ENCODE results near the gene IVD. TPM values are rescaled to one million over a fixed set of nuclear protein-coding genes. Genes with fewer than 3 reads are reported as not detected.

The IVD gene
- total and polyA plus RNA-seq, 2 of the 8 experiments (the other 6 are each of a cell fraction or from before 2014, with no cell fraction given): 55.2 to 78.8 TPM

GRCh38 chr15:40380636-40381035 lies 25.0 kb upstream of the IVD start:
- H3K23me2 ChIP-seq (ENCODE audit: low read depth, low read length): peaks cover 6% of the 10 kb centered on the region; the same call in 1 of the 2 replicates
- TF ChIP-seq EGR1 (IDR thresholded peaks at IDR 0.05; ENCODE audit: borderline replicate concordance, low read depth, low read length) (no peak), POU5F1 (IDR thresholded peaks at IDR 0.05; ENCODE audit: low read depth, low read length) (no peak), KDM5A (IDR thresholded peaks at IDR 0.05; ENCODE audit: low read length) (no peak), EP300 (IDR thresholded peaks at IDR 0.05; ENCODE audit: borderline replicate concordance in 1 of 2, low read depth in 2 of 2, low read length in 2 of 2) (no peak), SRF (IDR thresholded peaks at IDR 0.05; ENCODE audit: low read depth, low read length) (no peak), ZNF274 (IDR thresholded peaks at IDR 0.05; ENCODE audit: borderline replicate concordance, extremely low read depth, low read length) (no peak), SIX5 (IDR thresholded peaks at IDR 0.05; ENCODE audit: low read depth, low read length) (no peak), E2F6 (IDR thresholded peaks at IDR 0.05) (no peak), JUN (IDR thresholded peaks at IDR 0.05; ENCODE audit: low read depth, low read length) (no peak), PHF8 (conservative IDR thresholded peaks at IDR 0.05; ENCODE audit: low read depth, low read length) (no peak), SAP30 (IDR thresholded peaks at IDR 0.05; ENCODE audit: insufficient read depth, insufficient replicate concordance, low read length) (no peak), KDM4A (IDR thresholded peaks at IDR 0.05; ENCODE audit: low read depth, low read length, severe bottlenecking) (no peak), TCF12 (IDR thresholded peaks at IDR 0.05; ENCODE audit: low read depth, low read length) (no peak)
- H3K23ac ChIP-seq (ENCODE audit: insufficient read length): no peak overlapping the region
- H2AFZ ChIP-seq (ENCODE audit: low read length): no peak overlapping the region
- peaks cover 0 to 23% of the 10 kb centered on the region in 2 experiments; a peak in 2 of 4 replicates for H3K79me2 ChIP-seq (ENCODE audit: control insufficient read depth in 1 of 2, insufficient read depth in 2 of 2, low read length in 2 of 2)
- H4K5ac ChIP-seq (ENCODE audit: insufficient read length, low read depth, low read length): no peak overlapping the region
- peaks cover 0 to 2% of the 10 kb centered on the region in 2 experiments for H4K20me1 ChIP-seq (replicated peaks in 1 of 2; ENCODE audit: control insufficient read depth in 1 of 2, insufficient read depth in 2 of 2, low read length in 2 of 2)
- H2BK5ac ChIP-seq (ENCODE audit: low read depth, low read length): no peak overlapping the region
- H3K27me3 ChIP-seq (replicated peaks in 1 of 4; ENCODE audit: control insufficient read depth in 3 of 4, extremely low read depth in 1 of 4, insufficient read depth in 3 of 4, low read length in 3 of 4): no peaks in the 10 kb centered on the region
- no peak overlapping the region for H2AK5ac ChIP-seq (ENCODE audit: low read depth, low read length)
- no peak overlapping the region for H3K4me3 ChIP-seq (ENCODE audit: extremely low read depth in 1 of 4, insufficient read depth in 2 of 4, low read depth in 3 of 4, low read length in 4 of 4)
- no peaks in the 10 kb centered on the region for H3K9me3 ChIP-seq (ENCODE audit: insufficient read depth in 2 of 2, low read depth in 1 of 2, low read length in 1 of 2)
- H3K79me1 ChIP-seq (ENCODE audit: low read depth, low read length): peaks cover 10% of the 10 kb centered on the region
- H4K91ac ChIP-seq (replicated peaks; ENCODE audit: insufficient read length, low read length): no peak overlapping the region
- no peak overlapping the region for H2BK12ac ChIP-seq (ENCODE audit: low read depth, low read length)
- ChIA-PET CTCF (ENCODE audit: partially characterized antibody) (interaction anchor here (1.6 to 5.1 kb wide), 2 partner anchors 11 to 43 kb away, joined by 4 to 49 read pairs; no protein-coding TSS in a partner anchor), POLR2A (ENCODE audit: partially characterized antibody) (interaction anchor here (1.1 to 2.7 kb wide), 4 partner anchors 11 to 60 kb away, joined by 3 to 12 read pairs (median 7); partner anchors contain the start of gene BAHD1)
- H3K9ac ChIP-seq (replicated peaks in 1 of 4; ENCODE audit: extremely low read depth in 1 of 4, low read depth in 3 of 4, low read length in 3 of 4): no peak overlapping the region
- no peak overlapping the region for H2BK20ac ChIP-seq (ENCODE audit: low read length)
- peaks cover 0 to 7% (median under 1%) of the 10 kb centered on the region in 4 experiments; a peak in 2 of 8 replicates for H3K36me3 ChIP-seq (ENCODE audit: control insufficient read depth in 2 of 4, insufficient read depth in 4 of 4, low read length in 3 of 4)
- no peak for FAIRE-seq
- no peak overlapping the region for H3K27ac ChIP-seq (ENCODE audit: low read depth, low read length)
- H3K4me2 ChIP-seq (ENCODE audit: insufficient read depth in 1 of 2, low read depth in 2 of 2, low read length in 2 of 2): no peak overlapping the region
- no peak overlapping the region for H4K8ac ChIP-seq (ENCODE audit: extremely low read depth, insufficient read depth, low read length)
- peaks cover 2 to 8% (median 4%) of the 10 kb centered on the region in 4 experiments; a peak in 4 of 7 replicates for H3K4me1 ChIP-seq (replicated peaks in 1 of 4; ENCODE audit: control insufficient read depth in 3 of 4, insufficient read depth in 4 of 4, low read length in 3 of 4)
- H2BK15ac ChIP-seq (ENCODE audit: low read length): no peak overlapping the region
- WGBS, 2 experiments (ENCODE audit: extremely low coverage in 1 of 2, insufficient coverage in 1 of 2, insufficient read length in 1 of 2, insufficient replicate concordance in 2 of 2, low coverage in 1 of 2, low lambda C conversion rate in 2 of 2, missing lambda C conversion rate in 1 of 2): 93% methylated on average over 10 of the region's 10 CpGs; no CpG with 5 or more reads in 1 of the 2 experiments
- no peak for DNase-seq (ENCODE audit: low read depth in 1 of 2, low spot score in 2 of 2)
- no peak overlapping the region for H3K56ac ChIP-seq (replicated peaks; ENCODE audit: insufficient read length, low read depth, low read length)
- H3K14ac ChIP-seq (ENCODE audit: insufficient read length): no peak overlapping the region
- no peak overlapping the region for H2BK120ac ChIP-seq (replicated peaks; ENCODE audit: low read depth, low read length)
- no peak overlapping the region for H3K4ac ChIP-seq (replicated peaks; ENCODE audit: insufficient read length, low read depth, low read length)
- H3K18ac ChIP-seq (ENCODE audit: extremely low read depth, low read length): no peak overlapping the region
